GM18520 (cell line): Measurements from ENCODE around the gene TMEM202.
A peak's percentile ranks its signal among the peaks of the same experiment; 100 is the strongest.
"Not testable (repeated sequence)": the region's sequence is repeated elsewhere in the genome, so short reads cannot be mapped to it uniquely, and the experiment has no call there.

Experiments
- ATAC-seq: cut with Tn5 transposase; IDR thresholded peaks from one replicate; pipeline ENCODE4 v1.9.1; 2021; ENCODE audit not compliant: unreplicated experiment

TMEM202 gene

GRCh38 chr15:72397796-72398588, at the start of gene TMEM202:
Gene TMEM202 (plus strand): TSS chr15:72398305. CDS start chr15:72398327, 22 bp downstream.
- no peak for ATAC-seq

GRCh38 chr15:72353266-72353665, 44.8 kb upstream of the TMEM202 start:
- no peak for ATAC-seq

- no peak for ATAC-seq
Observed at GRCh38 chr15:72354496-72354895, 43.6 kb upstream of the TMEM202 start.

- no peak for ATAC-seq
Observed at GRCh38 chr15:72358121-72358520, 40.0 kb upstream of the TMEM202 start.

GRCh38 chr15:72358650-72359171, 39.4 kb upstream of the TMEM202 start:
- no peak for ATAC-seq

- no peak for ATAC-seq
Observed at GRCh38 chr15:72361176-72361575, 36.9 kb upstream of the TMEM202 start.

GRCh38 chr15:72365844-72366243, 32.3 kb upstream of the TMEM202 start:
- ATAC-seq: peak; percentile 79

- no peak for ATAC-seq
Observed at GRCh38 chr15:72368325-72368724, 29.8 kb upstream of the TMEM202 start.

- no peak for ATAC-seq
Observed at GRCh38 chr15:72368899-72369298, 29.2 kb upstream of the TMEM202 start.

GRCh38 chr15:72369964-72370363, 28.1 kb upstream of the TMEM202 start:
- no peak for ATAC-seq

- ATAC-seq: no peak
Observed at GRCh38 chr15:72372361-72372760, 25.7 kb upstream of the TMEM202 start.

- no peak for ATAC-seq
Observed at GRCh38 chr15:72375501-72375845, 22.6 kb upstream of the TMEM202 start.

GRCh38 chr15:72375846-72376581, 22.1 kb upstream of the TMEM202 start, which contains the start of gene HEXA:
Gene HEXA (minus strand): TSS chr15:72376014. CDS start chr15:72375972, 42 bp downstream.
- peak; percentile 64 for ATAC-seq

- no peak for ATAC-seq
Observed at GRCh38 chr15:72377331-72377730, 20.8 kb upstream of the TMEM202 start.

- ATAC-seq: not testable (repeated sequence)
Observed at GRCh38 chr15:72379106-72379505, 19.0 kb upstream of the TMEM202 start.

- ATAC-seq: no peak
Observed at GRCh38 chr15:72379856-72380430, 18.2 kb upstream of the TMEM202 start.

- ATAC-seq: no peak
Observed at GRCh38 chr15:72380743-72381142, 17.4 kb upstream of the TMEM202 start.

- ATAC-seq: no peak
Observed at GRCh38 chr15:72382146-72382545, 16.0 kb upstream of the TMEM202 start.

- no peak for ATAC-seq
Observed at GRCh38 chr15:72387741-72388140, 10.4 kb upstream of the TMEM202 start.

GRCh38 chr15:72389231-72389630, 8.9 kb upstream of the TMEM202 start:
- ATAC-seq: no peak

GRCh38 chr15:72396331-72396730, 1.8 kb upstream of the TMEM202 start:
- ATAC-seq: not testable (repeated sequence)

- no peak for ATAC-seq
Observed at GRCh38 chr15:72398648-72399047, 543 bp downstream of the TMEM202 start.
